Measurements from ENCODE around the gene KSR1.
A peak's percentile ranks its signal among the peaks of the same experiment; 100 is the strongest.
"Not testable (repeated sequence)": the region's sequence is repeated elsewhere in the genome, so short reads cannot be mapped to it uniquely, and the experiment has no call there.

DNA sequence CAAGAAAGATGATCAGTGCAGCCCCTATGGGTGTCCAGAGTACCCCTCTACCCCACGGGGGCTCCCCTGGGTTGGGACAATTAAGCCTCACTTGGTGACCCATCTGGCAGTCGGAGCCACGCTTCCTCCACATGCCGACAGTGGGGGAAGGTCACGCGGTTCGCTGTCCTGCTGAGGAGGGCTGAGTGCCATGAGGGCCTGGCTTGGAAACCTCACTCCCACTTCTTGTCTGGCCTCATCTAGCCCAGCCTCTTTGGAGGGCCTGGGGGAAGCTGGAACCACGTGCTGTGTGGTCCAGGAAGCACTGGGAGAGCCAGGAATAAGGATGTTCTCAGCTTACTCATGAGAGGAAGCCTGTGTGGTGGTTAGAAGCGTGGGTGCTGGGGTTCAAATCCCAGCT is 176.5 kb downstream of the KSR1 start:
- TF ChIP-seq, protein P1, sequence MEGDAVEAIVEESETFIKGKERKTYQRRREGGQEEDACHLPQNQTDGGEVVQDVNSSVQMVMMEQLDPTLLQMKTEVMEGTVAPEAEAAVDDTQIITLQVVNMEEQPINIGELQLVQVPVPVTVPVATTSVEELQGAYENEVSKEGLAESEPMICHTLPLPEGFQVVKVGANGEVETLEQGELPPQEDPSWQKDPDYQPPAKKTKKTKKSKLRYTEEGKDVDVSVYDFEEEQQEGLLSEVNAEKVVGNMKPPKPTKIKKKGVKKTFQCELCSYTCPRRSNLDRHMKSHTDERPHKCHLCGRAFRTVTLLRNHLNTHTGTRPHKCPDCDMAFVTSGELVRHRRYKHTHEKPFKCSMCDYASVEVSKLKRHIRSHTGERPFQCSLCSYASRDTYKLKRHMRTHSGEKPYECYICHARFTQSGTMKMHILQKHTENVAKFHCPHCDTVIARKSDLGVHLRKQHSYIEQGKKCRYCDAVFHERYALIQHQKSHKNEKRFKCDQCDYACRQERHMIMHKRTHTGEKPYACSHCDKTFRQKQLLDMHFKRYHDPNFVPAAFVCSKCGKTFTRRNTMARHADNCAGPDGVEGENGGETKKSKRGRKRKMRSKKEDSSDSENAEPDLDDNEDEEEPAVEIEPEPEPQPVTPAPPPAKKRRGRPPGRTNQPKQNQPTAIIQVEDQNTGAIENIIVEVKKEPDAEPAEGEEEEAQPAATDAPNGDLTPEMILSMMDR (conservative IDR thresholded peaks at IDR 0.05; ENCODE audit: low read depth, low read length): not testable (repeated sequence)
- not testable (repeated sequence) for TF ChIP-seq RFX5 (IDR thresholded peaks at IDR 0.05; ENCODE audit: low read depth, low read length); MAFK (IDR thresholded peaks at IDR 0.05; ENCODE audit: low read depth, low read length); POLR2A (IDR thresholded peaks at IDR 0.05; ENCODE audit: low read depth, low read length); RAD21 (IDR thresholded peaks at IDR 0.05; ENCODE audit: low read length); SMC3 (IDR thresholded peaks at IDR 0.05; ENCODE audit: low read depth, low read length); MAZ (IDR thresholded peaks at IDR 0.05; ENCODE audit: borderline replicate concordance, low read depth, low read length); FOS (IDR thresholded peaks at IDR 0.05; ENCODE audit: low read depth, low read length); MXI1 (IDR thresholded peaks at IDR 0.05; ENCODE audit: borderline replicate concordance, low read depth, low read length)
- TF ChIP-seq, protein P2, sequence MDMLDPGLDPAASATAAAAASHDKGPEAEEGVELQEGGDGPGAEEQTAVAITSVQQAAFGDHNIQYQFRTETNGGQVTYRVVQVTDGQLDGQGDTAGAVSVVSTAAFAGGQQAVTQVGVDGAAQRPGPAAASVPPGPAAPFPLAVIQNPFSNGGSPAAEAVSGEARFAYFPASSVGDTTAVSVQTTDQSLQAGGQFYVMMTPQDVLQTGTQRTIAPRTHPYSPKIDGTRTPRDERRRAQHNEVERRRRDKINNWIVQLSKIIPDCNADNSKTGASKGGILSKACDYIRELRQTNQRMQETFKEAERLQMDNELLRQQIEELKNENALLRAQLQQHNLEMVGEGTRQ (IDR thresholded peaks at IDR 0.05; ENCODE audit: low read depth, low read length): peak; percentile 56; the same call in 1 of the 2 replicates
